CD4-positive, alpha-beta T cell treated with Interleukin-17A for 4 hours (primary cell): ENCODE results near the gene CAV1.
"Not testable (repeated sequence)": the region's sequence is repeated elsewhere in the genome, so short reads cannot be mapped to it uniquely, and the experiment has no call there.

Experiments used
- DNase-seq: peaks from one replicate; pipeline ENCODE4 v3.0.0-alpha.2; 2020; ENCODE audit warnings: mixed read lengths

Gene CAV1

GRCh38 chr7:116524609-116525297 lies at the start of gene CAV1:
Gene CAV1, plus strand, starts transcription at chr7:116525036. Its CDS starts 27 bp downstream, at chr7:116525063.
- peak; percentile 53 for DNase-seq

GRCh38 chr7:116477625-116478024 lies 47.2 kb upstream of the CAV1 start:
- DNase-seq: no peak

- DNase-seq: no peak
These were observed 46.0 kb upstream of the CAV1 start for GRCh38 chr7:116478834-116479233.

GRCh38 chr7:116483271-116483942 lies 41.4 kb upstream of the CAV1 start:
- no peak for DNase-seq

- not testable (repeated sequence) for DNase-seq
These were observed 40.4 kb upstream of the CAV1 start for GRCh38 chr7:116484389-116484788.

GRCh38 chr7:116487907-116488521 lies 36.8 kb upstream of the CAV1 start:
- no peak for DNase-seq

GRCh38 chr7:116490351-116490750 lies 34.5 kb upstream of the CAV1 start:
- no peak for DNase-seq

- no peak for DNase-seq
These were observed 32.8 kb upstream of the CAV1 start for GRCh38 chr7:116491887-116492653.

GRCh38 chr7:116492654-116493109 lies 32.2 kb upstream of the CAV1 start:
- no peak for DNase-seq

GRCh38 chr7:116493449-116493848 lies 31.4 kb upstream of the CAV1 start:
- DNase-seq: no peak

- no peak for DNase-seq
These were observed 30.4 kb upstream of the CAV1 start for GRCh38 chr7:116494472-116494871.

- no peak for DNase-seq
These were observed 29.1 kb upstream of the CAV1 start for GRCh38 chr7:116495736-116496135.

GRCh38 chr7:116496653-116497052 lies 28.2 kb upstream of the CAV1 start:
- no peak for DNase-seq

- DNase-seq: no peak
These were observed 27.1 kb upstream of the CAV1 start for GRCh38 chr7:116497708-116498107.

- DNase-seq: peak; percentile 7
These were observed 25.4 kb upstream of the CAV1 start, which contains the start of gene CAV2 for GRCh38 chr7:116499168-116500077. Gene CAV2, plus strand, starts transcription at chr7:116499738. Its CDS starts 44 bp downstream, at chr7:116499782.

GRCh38 chr7:116500078-116500853 lies 24.6 kb upstream of the CAV1 start:
- DNase-seq: peak; percentile 26

GRCh38 chr7:116501425-116502167 lies 23.2 kb upstream of the CAV1 start:
- no peak for DNase-seq

GRCh38 chr7:116502201-116503096 lies 22.4 kb upstream of the CAV1 start:
- no peak for DNase-seq

- no peak for DNase-seq
These were observed 21.0 kb upstream of the CAV1 start for GRCh38 chr7:116503835-116504234.
